Stimulated activated CD8-positive, alpha-beta memory T cell treated with anti-CD3 and anti-CD28 coated beads, Interleukin-12 subunit alpha, Interleukin-12 subunit beta, amount 100 ng/mL, for 24 hours (primary cell): ENCODE measurements around the gene TAT.

Experiments
- DNase-seq: peaks from one replicate; pipeline ENCODE4 v3.0.0-alpha.2; 2020; ENCODE audit errors: extremely low read depth

TAT gene

GRCh38 chr16:71537643-71538042 lies 39.2 kb downstream of the TAT start:
- no peak for DNase-seq

DNA sequence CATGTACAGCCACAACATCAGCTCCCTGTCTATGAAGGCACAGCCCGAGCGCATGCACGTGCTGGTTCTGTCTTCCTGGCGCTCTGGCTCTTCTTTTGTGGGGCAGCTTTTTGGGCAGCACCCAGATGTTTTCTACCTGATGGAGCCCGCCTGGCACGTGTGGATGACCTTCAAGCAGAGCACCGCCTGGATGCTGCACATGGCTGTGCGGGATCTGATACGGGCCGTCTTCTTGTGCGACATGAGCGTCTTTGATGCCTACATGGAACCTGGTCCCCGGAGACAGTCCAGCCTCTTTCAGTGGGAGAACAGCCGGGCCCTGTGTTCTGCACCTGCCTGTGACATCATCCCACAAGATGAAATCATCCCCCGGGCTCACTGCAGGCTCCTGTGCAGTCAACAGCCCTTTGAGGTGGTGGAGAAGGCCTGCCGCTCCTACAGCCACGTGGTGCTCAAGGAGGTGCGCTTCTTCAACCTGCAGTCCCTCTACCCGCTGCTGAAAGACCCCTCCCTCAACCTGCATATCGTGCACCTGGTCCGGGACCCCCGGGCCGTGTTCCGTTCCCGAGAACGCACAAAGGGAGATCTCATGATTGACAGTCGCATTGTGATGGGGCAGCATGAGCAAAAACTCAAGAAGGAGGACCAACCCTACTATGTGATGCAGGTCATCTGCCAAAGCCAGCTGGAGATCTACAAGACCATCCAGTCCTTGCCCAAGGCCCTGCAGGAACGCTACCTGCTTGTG lies 40.0 kb downstream of the TAT start:
- no peak for DNase-seq

DNA sequence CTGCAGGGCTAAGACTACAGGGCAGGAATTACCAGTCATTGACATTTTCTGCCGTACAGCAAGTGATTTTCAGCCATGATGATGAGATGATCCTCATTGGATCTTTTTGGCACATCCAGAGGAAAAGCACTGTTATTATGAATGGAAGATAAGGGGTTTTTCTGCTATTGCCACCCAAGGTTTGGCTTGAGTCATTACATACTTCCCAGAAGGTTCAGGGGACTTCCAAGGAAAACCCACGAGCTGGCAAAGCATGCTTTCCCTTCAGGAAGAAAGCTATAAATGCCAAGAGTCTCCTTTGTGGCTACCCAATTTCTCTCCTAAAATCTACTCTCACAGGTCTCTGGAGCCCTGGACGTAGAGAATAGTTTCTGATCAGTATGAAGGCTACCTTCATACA lies 44.5 kb downstream of the TAT start:
- no peak for DNase-seq

- no peak for DNase-seq
Measured at GRCh38 chr16:71528863-71529262, 48.0 kb downstream of the TAT start.

DNA sequence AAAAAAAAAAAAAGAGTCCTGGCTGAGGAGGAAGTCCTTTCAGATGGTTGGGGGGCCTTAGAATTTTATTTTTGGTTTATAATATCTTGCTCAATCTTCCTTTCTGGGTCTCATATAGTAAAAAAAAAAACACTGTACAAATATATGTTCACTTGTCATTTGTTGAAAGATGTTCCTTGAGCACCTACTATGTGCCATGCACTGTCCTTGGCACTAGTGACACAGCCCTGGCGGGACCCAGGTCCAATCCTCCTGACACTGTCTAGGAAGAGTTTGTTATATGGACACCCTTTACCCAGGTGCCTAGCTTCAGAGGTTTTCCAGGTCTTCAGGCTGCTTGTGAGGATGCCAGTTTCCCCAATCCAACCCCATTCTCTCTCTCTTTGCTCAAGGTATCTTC lies 48.6 kb downstream of the TAT start:
- DNase-seq, result no peak

- no peak for DNase-seq
Measured at GRCh38 chr16:71526111-71526631, 50.7 kb downstream of the TAT start, which contains the start of gene CHST4. Gene CHST4, plus strand, starts transcription at chr16:71526426. Its CDS starts 10,252 bp downstream, at chr16:71536678.

- DNase-seq, result no peak
Measured at GRCh38 chr16:71524566-71525553, 52.0 kb downstream of the TAT start.

DNA sequence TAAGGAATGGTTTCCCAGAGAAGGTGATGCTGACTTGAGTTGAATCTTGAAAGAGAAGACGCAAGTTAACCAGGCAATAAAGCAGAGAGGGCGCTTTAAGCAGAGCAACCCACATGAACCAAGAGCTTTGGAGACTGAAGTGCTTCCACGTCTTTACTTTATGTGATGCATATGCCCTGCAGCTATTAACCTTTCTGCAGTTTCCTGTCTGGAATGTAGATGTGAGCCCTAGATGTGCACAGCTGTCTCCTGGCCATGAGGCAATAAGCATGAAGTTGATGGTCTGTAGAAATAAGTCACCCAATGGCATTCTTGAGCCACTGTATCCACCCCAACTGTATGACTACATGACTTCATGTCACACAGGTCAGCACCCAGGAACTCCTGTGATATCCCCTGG lies 56.3 kb downstream of the TAT start:
- DNase-seq, result no peak
